HG03097 (cell line): ENCODE data around the gene UMPS.

ENCODE experiments used
- ATAC-seq: cut with Tn5 transposase; IDR thresholded peaks from one replicate; pipeline ENCODE4 v1.9.1; 2021; ENCODE audit not compliant: unreplicated experiment, low FRiP score

The UMPS gene

DNA sequence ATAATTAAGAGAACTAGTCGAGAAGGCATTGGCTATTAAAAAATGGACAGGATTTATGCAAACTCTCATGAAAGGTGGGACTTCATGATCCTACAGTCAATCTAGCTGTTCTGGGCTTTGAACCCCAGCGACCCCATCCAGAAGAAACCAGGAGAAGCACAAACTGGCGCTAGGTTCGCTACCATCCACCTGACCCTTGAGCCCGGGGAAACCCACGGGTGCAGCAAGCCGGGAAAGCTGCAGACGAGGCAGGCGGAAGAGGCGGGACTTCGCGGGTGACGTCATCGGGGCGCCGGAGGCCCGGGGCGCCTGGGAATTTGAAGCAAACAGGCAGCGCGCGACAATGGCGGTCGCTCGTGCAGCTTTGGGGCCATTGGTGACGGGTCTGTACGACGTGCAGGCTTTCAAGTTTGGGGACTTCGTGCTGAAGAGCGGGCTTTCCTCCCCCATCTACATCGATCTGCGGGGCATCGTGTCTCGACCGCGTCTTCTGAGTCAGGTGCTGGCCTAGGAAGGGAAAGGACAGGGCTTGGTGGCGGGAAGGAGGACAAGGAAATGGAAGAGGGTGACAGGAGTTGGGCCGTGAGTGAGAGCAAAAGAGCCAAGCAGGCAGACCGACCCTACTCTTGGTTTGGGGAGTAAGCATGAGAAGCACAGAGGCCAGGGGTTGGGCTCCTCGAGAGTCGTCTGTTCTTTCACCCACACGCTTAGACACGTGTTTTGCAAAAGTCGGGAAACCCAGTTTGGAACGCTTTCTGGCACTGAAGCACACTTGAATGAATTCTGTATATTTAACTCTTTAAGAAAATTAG, at the start of gene UMPS:
TSS of gene UMPS (plus strand) at position 324 of the 812 bp plus-strand sequence. CDS start at position 344, 20 bp downstream.
- peak; percentile 89 for ATAC-seq

DNA sequence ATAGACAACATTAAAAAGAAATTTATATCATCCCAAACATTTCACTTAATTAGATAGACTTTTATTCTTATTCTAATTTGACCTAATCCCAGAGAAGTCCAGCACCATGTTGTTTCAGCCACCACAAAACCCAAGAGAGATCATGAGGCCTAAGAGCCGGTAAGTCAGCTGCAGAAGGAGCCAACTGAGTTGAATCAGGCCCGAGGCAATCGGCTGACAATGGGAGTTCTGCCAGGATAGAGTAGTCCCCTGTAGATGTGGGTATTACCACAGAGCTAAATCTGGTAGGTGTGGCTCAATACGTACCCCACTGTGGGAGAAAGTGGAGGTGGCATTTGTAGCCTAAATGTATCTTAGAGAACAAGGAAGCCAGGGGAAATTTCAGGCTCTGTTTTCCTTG, 49.7 kb upstream of the UMPS start:
- no peak for ATAC-seq

DNA sequence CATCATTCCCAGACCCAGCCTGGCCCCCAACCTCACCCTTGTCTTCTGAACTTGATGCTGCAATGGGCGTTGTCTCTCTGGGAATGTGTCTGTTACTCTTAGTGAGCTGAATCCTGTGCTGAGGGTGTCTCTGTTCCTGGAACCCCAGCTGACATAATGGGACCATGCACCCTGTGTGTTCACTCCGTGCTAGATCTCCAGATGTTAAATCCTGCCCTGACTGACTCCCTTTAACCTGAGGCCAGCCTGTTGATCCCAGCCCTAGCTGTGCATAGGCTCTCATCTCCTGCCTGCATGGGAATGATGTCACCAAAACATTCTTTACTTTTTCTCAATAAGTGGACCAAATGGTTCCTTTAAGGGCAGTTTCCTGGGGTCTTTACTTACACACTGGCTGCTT, 48.0 kb upstream of the UMPS start:
- no peak for ATAC-seq

GRCh38 chr3:124684459-124684858, 45.8 kb upstream of the UMPS start:
- no peak for ATAC-seq

- no peak for ATAC-seq
Measured at GRCh38 chr3:124685067-124685466, 45.2 kb upstream of the UMPS start.

DNA sequence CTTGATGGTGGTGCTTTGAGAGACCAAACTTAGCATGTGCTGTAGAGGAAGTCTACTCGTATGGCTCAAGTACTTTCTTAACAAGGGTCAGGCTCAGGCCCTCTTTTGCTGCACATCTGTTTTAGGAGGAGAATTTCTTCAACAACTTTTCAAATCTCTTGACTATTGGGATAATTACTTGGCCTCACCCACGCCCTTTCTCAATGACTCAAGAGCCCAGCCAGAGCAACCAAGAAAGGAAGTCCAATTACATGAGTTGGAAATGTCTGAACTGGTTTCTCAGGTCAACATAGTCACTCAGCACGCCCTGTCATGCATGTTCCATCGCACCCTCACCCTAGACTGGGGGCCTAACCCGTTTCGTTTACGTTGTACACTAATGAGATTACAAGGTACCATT, 44.8 kb upstream of the UMPS start:
- no peak for ATAC-seq

- ATAC-seq: no peak
Measured at GRCh38 chr3:124686028-124686670, 44.1 kb upstream of the UMPS start.

- ATAC-seq: no peak
Measured at GRCh38 chr3:124688581-124689454, 41.4 kb upstream of the UMPS start.

DNA sequence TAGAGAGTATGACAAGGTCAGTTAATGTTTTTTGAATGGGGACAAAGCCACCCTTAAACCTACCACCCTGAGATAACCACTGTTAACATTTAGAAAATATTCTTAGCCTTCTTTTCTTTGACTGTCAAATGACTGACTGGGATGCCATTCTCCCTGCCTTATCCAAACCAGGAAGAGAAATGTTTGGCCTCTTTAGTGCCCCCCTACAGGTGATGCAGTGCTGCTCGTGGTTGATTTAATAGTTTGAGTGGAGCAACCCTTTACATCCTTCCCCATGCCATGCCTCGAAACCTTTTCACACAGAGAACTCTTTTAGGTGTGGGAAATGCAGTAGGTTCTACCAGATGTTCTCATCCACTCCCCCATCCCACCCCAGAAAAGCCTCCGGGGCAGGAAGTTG, 38.7 kb upstream of the UMPS start:
- ATAC-seq: no peak

DNA sequence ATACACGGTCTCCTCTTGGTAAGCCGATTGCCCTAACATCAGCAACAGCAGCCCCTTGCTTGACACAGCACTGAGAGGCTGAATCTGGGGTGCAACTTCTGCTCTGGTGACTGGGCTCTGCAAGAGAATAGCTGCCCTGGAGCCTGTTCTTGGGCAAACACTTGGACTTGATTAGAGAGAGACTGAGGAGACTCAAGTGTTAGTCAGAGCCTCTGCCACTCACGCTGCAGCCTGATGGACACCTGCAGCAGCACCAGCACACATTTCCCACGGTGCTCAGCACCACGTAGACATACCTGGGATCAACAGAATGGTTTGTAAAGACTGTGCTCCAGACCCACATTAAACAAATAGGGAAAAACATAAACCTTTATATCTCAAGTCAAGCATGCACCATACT, 35.8 kb upstream of the UMPS start:
- ATAC-seq: no peak

- no peak for ATAC-seq
Measured at GRCh38 chr3:124695369-124695768, 34.9 kb upstream of the UMPS start.

- ATAC-seq: no peak
Measured at GRCh38 chr3:124696006-124696405, 34.2 kb upstream of the UMPS start.

GRCh38 chr3:124697302-124697701, 33.0 kb upstream of the UMPS start:
- no peak for ATAC-seq

- ATAC-seq: no peak
Measured at GRCh38 chr3:124698030-124698770, 32.1 kb upstream of the UMPS start.

DNA sequence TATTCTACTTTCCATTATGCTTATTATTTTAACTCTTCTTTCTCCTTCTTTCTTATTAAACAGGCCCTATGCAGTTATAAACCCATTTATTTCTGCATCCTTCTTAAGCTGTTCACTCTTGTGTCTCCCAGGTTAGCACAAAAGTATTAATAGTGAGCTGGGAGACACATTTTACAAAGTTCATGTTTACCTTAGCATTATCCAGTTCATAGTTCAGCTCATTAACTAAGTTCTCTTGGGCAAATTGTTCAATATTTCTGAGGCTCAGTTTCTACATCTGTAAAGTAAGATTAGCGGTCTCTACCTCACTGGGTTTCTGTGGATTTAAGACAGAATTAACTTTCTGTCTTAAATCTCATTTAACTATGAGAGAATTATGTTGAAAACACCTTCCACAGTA, 31.2 kb upstream of the UMPS start:
- ATAC-seq: no peak

GRCh38 chr3:124699686-124700396, 30.4 kb upstream of the UMPS start:
- ATAC-seq: no peak

GRCh38 chr3:124700880-124701684, 29.2 kb upstream of the UMPS start:
- ATAC-seq: no peak

GRCh38 chr3:124701687-124702086, 28.6 kb upstream of the UMPS start:
- no peak for ATAC-seq

- ATAC-seq: no peak
Measured at GRCh38 chr3:124702950-124703349, 27.3 kb upstream of the UMPS start.
